Smooth muscle cell (in vitro differentiated cells): ENCODE results near the gene RGL3. TPM values are rescaled to one million over a fixed set of nuclear protein-coding genes. Genes with fewer than 3 reads are reported as not detected.
"Not testable (repeated sequence)": the region's sequence is repeated elsewhere in the genome, so short reads cannot be mapped to it uniquely, and the experiment has no call there.

Experiments used
- DNase-seq: peaks from one replicate; lab custom pipeline; 2025; ENCODE audit not compliant: unreplicated experiment; lab: John Stamatoyannopoulos, UW
- H2AFZ ChIP-seq: fragments of 200-600 bp; sonication (generic); 2 replicates; pipeline ENCODE4 v1.6.0; 2016; ENCODE audit warnings: antibody characterized with exemption, low read depth, mild to moderate bottlenecking
- H3F3A ChIP-seq: fragments of 200-600 bp; sonication (generic); 2 replicates; pipeline ENCODE4 v1.6.0; 2017; ENCODE audit warnings: antibody characterized with exemption, low read depth
- H3K27ac ChIP-seq: fragments of 200-600 bp; sonication (generic); 2 replicates; pipeline ENCODE4 v1.5.1; 2016; ENCODE audit warnings: low read depth, mild to moderate bottlenecking
- H3K27me3 ChIP-seq: fragments of 200-600 bp; sonication (generic); 2 replicates; pipeline ENCODE4 v1.6.1; 2016; ENCODE audit warnings: low read depth, mild to moderate bottlenecking
- H3K36me3 ChIP-seq: fragments of 200-600 bp; sonication (generic); 2 replicates; pipeline ENCODE4 v1.5.1; 2016; ENCODE audit warnings: low read depth
- H3K4me1 ChIP-seq: fragments of 200-600 bp; sonication (generic); 2 replicates; pipeline ENCODE4 v1.5.1; 2016; ENCODE audit warnings: low read depth
- H3K4me2 ChIP-seq: fragments of 200-600 bp; sonication (generic); 2 replicates; pipeline ENCODE4 v1.6.0; 2016; ENCODE audit warnings: mild to moderate bottlenecking
- H3K4me3 ChIP-seq: fragments of 200-600 bp; sonication (generic); 2 replicates; pipeline ENCODE4 v1.5.1; 2016; ENCODE audit warnings: mild to moderate bottlenecking
- H3K79me2 ChIP-seq: fragments of 200-600 bp; sonication (generic); 2 replicates; pipeline ENCODE4 v1.6.0; 2016; ENCODE audit warnings: low read depth, mild to moderate bottlenecking
- H3K9ac ChIP-seq: fragments of 200-600 bp; sonication (generic); 2 replicates; pipeline ENCODE4 v1.6.0; 2016; ENCODE audit warnings: low read depth
- H3K9me3 ChIP-seq: fragments of 200-600 bp; sonication (generic); replicated peaks from 2 replicates; pipeline ENCODE4 v1.5.1; 2016; ENCODE audit warnings: low read depth
- H4K20me1 ChIP-seq: fragments of 200-600 bp; sonication (generic); 2 replicates; pipeline ENCODE4 v1.6.0; 2016; ENCODE audit warnings: low read depth
- CTCF ChIP-seq: fragments of 200-600 bp; sonication (generic); IDR thresholded peaks from 2 replicates; pipeline ENCODE4 v1.5.1; 2017; ENCODE audit warnings: borderline replicate concordance, mild to moderate bottlenecking, antibody characterized with exemption; ENCODE audit not compliant: insufficient read depth, poor library complexity, severe bottlenecking
- WGBS: methylation state at CpG from one replicate; pipeline ENCODE4 v1.1.7; 2016; ENCODE audit warnings: low lambda C conversion rate; 5-methylcytosine and 5-hydroxymethylcytosine counted together
- polyA plus RNA-seq: library from polyadenylated mRNA; unstranded; fragments of >200 nt; fragmentation: Nextera tagmentation; extraction: Ambion mirVana; gene quantifications from 2 replicates; pipeline ENCODE4 v1.2.1, GENCODE V29; 2016
- total RNA-seq: library from RNA; depleted of rRNA; stranded (reverse); fragments of >200 nt; gene quantifications from 2 replicates; pipeline ENCODE4 v1.2.3, GENCODE V29; 2014

Gene RGL3
- total and polyA plus RNA-seq, 2 experiments from 2014 or later = 5.5 to 6.6 TPM

GRCh38 chr19:11463391-11463790 is 44.3 kb upstream of the RGL3 start:
- no peaks in the 10 kb centered on the region for H4K20me1 ChIP-seq
- no peak for TF ChIP-seq CTCF
- H3F3A ChIP-seq = no peaks in the 10 kb centered on the region
- no peak for DNase-seq
- H3K9me3 ChIP-seq = no peaks in the 10 kb centered on the region
- H3K27ac ChIP-seq = no peak overlapping the region
- no peak overlapping the region for H3K4me3 ChIP-seq
- no peaks in the 10 kb centered on the region for H3K4me1 ChIP-seq
- WGBS = 81% methylated on average over 12 of the region's 12 CpGs
- no peaks in the 10 kb centered on the region for H3K36me3 ChIP-seq
- no peak overlapping the region for H2AFZ ChIP-seq
- no peaks in the 10 kb centered on the region for H3K27me3 ChIP-seq
- no peaks in the 10 kb centered on the region for H3K79me2 ChIP-seq
- H3K4me2 ChIP-seq = no peak overlapping the region
- H3K9ac ChIP-seq = no peak overlapping the region

GRCh38 chr19:11461453-11461852 is 42.3 kb upstream of the RGL3 start:
- DNase-seq = no peak
- H3K4me3 ChIP-seq = no peak overlapping the region
- no peaks in the 10 kb centered on the region for H3K79me2 ChIP-seq
- no peaks in the 10 kb centered on the region for H3K36me3 ChIP-seq
- no peaks in the 10 kb centered on the region for H3K27me3 ChIP-seq
- no peak for TF ChIP-seq CTCF
- H3K9me3 ChIP-seq = no peaks in the 10 kb centered on the region
- H4K20me1 ChIP-seq = no peaks in the 10 kb centered on the region
- H3K4me1 ChIP-seq = no peaks in the 10 kb centered on the region
- 75% methylated on average over 1 of the region's 2 CpGs for WGBS
- no peak overlapping the region for H3K4me2 ChIP-seq
- no peaks in the 10 kb centered on the region for H3F3A ChIP-seq
- no peak overlapping the region for H3K9ac ChIP-seq
- H3K27ac ChIP-seq = no peak overlapping the region
- H2AFZ ChIP-seq = no peak overlapping the region

DNA sequence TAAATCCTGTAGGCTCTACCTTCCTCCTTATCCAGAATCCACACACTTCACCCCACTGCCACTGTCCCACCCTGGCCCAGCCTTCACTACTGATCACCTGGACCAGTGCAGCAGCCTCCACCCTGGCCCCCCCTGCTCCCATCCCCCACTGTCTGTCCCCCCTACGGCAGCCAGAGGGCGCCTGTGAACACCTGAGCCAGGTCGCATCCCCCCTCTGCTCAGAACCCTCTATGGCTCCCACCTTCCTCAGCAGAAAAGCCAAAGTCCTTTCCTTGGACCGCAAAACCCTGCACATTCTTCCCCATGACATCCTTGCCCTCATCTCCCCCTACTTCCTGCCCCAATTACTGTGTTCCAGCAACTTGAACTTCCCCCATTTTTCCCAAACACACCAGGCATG is 41.1 kb upstream of the RGL3 start:
- H4K20me1 ChIP-seq = no peaks in the 10 kb centered on the region
- H3K9ac ChIP-seq = no peak overlapping the region
- no peaks in the 10 kb centered on the region for H3K36me3 ChIP-seq
- H2AFZ ChIP-seq = no peak overlapping the region
- WGBS = 100% methylated on average over 1 of the region's 4 CpGs
- peak; percentile 23 for TF ChIP-seq CTCF
- H3K4me1 ChIP-seq = no peaks in the 10 kb centered on the region
- no peaks in the 10 kb centered on the region for H3K79me2 ChIP-seq
- DNase-seq = no peak
- no peak overlapping the region for H3K27ac ChIP-seq
- H3K27me3 ChIP-seq = no peaks in the 10 kb centered on the region
- no peaks in the 10 kb centered on the region for H3K9me3 ChIP-seq
- no peak overlapping the region for H3K4me3 ChIP-seq
- H3K4me2 ChIP-seq = no peak overlapping the region
- H3F3A ChIP-seq = no peaks in the 10 kb centered on the region

- not testable (repeated sequence) for H3K27me3 ChIP-seq
Observed at GRCh38 chr19:11458912-11459311, 39.8 kb upstream of the RGL3 start.

More at GRCh38 chr19:11458912-11459311, 39.8 kb upstream of the RGL3 start:
- H3K4me3 ChIP-seq, H4K20me1 ChIP-seq, H3K4me2 ChIP-seq, H3K27ac ChIP-seq, H3K9me3 ChIP-seq, H3K79me2 ChIP-seq, H3K4me1 ChIP-seq, H3K9ac ChIP-seq, H2AFZ ChIP-seq, DNase-seq, H3K36me3 ChIP-seq, H3F3A ChIP-seq: not testable (repeated sequence)
- 90% methylated on average over 11 of the region's 11 CpGs for WGBS
